GM12865 (cell line): ENCODE measurements around the gene LMX1B.

Experiments
- DNase-seq: peaks from one replicate; pipeline ENCODE4 v3.0.0; 2010; ENCODE audit warnings: low read depth
- H3K4me3 ChIP-seq: 2 replicates; pipeline ENCODE4 v1.5.1; 2011; ENCODE audit warnings: mild to moderate bottlenecking, low read depth, low read length, control low read depth
- CTCF ChIP-seq: IDR thresholded peaks from 2 replicates; pipeline ENCODE4 v1.5.1; 2011; ENCODE audit warnings: low read length, control low read depth, low read depth, inconsistent platforms; ENCODE audit not compliant: insufficient read depth; ENCODE audit errors: missing control alignments

The LMX1B gene

DNA sequence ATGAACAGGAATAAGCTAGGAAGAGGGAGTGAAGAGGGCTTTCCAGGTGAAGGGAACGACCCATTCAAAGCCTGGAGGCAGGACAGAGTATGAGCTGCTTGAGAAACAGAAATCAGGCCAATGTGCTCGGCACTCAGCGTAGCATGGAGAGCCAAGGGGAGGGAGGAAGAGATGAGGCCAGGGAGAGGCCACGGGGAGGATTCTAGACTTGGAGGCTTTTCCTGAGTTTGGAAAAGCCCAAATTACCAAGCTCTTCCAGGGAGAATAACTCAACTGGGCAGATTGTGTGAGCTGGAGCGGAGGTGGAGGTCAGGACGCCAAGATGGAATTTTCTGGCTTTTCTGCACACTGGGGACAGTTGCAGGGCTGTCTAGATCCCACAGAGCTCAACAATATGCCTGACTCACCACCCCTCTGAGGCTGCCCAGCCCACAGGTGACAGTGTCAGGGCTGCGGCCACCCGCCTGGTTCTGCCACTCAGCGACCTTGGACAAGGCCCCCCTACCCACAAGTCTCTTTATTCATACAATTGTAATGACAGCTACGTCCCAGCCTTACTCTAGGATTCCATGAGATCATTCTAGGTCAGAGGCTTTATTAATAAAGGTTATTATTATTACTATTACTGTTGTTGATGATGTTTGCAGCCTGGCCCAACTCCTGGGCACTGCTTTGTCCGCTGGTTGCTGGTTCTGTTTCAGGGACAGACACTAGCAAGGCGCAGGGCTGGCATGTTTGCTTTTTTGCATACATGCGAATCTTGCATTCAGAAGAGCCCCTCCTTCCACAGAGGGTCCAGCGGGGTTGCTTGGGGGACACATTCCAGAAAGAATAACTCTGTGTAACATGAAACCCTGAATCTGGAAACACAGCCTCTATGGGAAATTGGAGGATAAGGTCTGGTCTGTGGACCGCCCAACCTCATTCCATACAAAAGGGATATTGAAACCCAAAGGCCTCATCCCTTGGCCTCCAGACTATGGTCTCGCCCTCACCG is 9.4 kb upstream of the LMX1B start:
- TF ChIP-seq CTCF, result no peak
- H3K4me3 ChIP-seq, result no peak overlapping the region
- DNase-seq, result no peak

- no peak overlapping the region for H3K4me3 ChIP-seq
- no peak for DNase-seq
- no peak for TF ChIP-seq CTCF
Observed at GRCh38 chr9:126605792-126606482, 7.8 kb upstream of the LMX1B start.

DNA sequence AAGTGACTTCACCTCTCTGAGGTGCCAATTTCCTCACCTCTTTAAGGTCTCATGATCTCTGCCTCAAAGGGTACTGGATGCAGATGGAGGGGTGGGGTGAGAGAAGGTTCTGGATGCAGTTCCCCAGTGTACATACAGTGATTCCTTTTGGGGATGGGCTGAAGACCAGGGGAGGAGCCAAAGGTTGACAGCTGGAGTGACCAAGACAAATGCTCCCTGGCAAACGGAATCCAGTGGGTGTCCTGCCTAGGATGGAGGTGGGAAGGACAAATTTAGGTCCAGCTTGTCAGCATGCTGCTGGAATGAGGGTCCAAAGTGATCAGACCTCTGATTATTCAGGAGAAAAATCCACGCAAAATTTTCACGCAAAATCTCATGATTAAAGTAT is 7.3 kb upstream of the LMX1B start:
- no peak for DNase-seq
- H3K4me3 ChIP-seq, result no peak overlapping the region
- no peak for TF ChIP-seq CTCF

GRCh38 chr9:126607086-126607485 is 6.6 kb upstream of the LMX1B start:
- DNase-seq, result no peak
- TF ChIP-seq CTCF, result no peak
- no peak overlapping the region for H3K4me3 ChIP-seq

- no peak for TF ChIP-seq CTCF
- no peak overlapping the region for H3K4me3 ChIP-seq
- no peak for DNase-seq
Observed at GRCh38 chr9:126607731-126608130, 6.0 kb upstream of the LMX1B start.

DNA sequence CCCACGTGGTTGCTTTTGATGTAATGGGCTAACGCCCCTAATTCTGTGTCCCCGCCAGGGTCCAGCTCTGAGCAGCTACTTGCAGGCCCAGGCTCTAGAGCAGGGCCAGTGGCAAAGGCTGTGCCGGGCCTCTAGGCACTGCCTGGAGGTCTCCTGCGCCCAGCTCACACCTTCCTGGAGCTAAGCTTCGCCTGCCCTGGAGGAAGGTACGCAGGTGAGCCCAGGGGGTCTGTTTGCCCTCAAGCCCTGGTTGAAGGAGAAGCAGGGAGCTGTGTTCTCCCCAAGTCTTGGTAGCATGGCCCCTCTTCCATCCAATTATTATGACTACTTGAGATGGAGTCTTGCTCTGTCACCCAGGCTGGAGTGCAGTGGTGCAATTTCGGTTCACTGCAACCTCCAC is 5.2 kb upstream of the LMX1B start:
- no peak for DNase-seq
- TF ChIP-seq CTCF, result no peak
- no peak overlapping the region for H3K4me3 ChIP-seq

DNA sequence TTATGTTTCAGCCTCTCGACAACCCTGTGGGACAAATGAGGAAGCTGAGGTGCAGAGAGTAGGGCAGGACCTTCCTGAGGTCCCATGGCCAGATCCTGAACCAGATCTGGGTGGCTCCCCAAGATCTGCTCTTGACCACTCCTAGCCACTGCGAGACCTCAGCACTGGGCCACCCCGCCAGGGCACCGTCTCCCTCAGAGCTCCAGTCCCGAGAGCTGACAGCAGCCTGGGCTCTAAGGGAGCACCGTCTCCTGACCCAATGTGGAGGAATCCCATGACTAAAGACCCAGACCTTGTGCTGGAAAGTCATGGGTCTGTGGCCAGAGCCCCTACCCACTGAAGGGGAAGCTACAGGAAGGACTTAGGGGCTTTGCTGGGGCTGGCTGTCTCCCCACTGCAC is 4.5 kb upstream of the LMX1B start:
- no peak for TF ChIP-seq CTCF
- DNase-seq, result no peak

More for the DNA sequence above, 4.5 kb upstream of the LMX1B start:
- H3K4me3 ChIP-seq, result no peak overlapping the region
